ENCODE data around the gene HEXIM1.

The HEXIM1 gene

DNA sequence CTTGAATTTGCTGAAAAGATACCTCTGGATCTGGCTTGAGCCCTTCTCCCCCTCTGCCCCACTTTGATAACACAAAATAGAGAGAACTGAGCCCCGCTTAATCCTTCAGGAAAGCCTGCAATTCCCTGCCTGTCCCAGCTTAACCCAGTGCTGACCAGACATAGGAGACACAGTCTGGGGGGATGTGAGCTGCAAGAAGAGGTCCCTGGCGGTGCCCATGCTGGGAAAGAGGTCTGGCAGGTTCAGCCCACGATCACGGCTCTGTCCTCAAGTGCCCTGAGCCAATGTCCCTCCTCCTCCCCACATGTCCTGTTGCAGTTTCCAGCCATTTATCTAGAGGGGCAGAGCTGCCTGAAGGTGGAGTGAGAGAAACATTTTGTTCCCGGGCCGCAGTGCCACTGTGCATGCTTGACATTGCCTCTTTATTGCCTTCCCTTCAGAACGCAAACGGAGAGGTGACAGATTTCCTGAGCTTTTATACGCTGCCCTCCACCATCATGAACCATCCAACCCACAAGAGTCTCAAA lies 44.9 kb upstream of the HEXIM1 start:
- in situ Hi-C loops (cut with HindIII; ENCODE audit: low sequenced_read_pairs) = no loop called here
- no peak overlapping the region for H3K4me3 ChIP-seq (ENCODE audit: low read depth, low read length)
- DNase-seq (ENCODE audit: low read depth, low spot score) = no peak
- TF ChIP-seq, protein P1, sequence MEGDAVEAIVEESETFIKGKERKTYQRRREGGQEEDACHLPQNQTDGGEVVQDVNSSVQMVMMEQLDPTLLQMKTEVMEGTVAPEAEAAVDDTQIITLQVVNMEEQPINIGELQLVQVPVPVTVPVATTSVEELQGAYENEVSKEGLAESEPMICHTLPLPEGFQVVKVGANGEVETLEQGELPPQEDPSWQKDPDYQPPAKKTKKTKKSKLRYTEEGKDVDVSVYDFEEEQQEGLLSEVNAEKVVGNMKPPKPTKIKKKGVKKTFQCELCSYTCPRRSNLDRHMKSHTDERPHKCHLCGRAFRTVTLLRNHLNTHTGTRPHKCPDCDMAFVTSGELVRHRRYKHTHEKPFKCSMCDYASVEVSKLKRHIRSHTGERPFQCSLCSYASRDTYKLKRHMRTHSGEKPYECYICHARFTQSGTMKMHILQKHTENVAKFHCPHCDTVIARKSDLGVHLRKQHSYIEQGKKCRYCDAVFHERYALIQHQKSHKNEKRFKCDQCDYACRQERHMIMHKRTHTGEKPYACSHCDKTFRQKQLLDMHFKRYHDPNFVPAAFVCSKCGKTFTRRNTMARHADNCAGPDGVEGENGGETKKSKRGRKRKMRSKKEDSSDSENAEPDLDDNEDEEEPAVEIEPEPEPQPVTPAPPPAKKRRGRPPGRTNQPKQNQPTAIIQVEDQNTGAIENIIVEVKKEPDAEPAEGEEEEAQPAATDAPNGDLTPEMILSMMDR (IDR thresholded peaks at IDR 0.05; ENCODE audit: low read depth, low read length) = no peak

DNA sequence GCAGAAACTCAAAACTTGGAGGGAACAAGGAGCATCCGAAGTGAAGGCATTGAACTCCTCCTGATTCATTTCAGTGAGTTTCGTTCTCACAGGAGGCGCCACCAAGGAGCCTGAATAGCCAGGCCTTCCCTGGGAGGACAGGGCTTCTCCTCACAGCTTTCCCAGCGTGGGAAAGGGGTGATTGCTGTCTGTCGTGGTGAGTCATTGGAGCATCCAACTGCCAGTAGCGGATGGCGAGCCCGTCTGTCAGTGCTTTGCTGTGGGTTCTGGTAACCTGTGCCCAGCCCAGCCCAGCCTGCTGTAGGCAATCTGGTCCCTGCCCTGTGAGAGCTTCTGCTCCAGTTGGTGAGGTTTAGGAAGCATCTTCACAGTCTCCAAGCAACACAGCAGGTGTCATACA lies 44.2 kb upstream of the HEXIM1 start:
- TF ChIP-seq, protein P1 (IDR thresholded peaks at IDR 0.05; ENCODE audit: low read depth, low read length) = no peak
- H3K4me3 ChIP-seq (ENCODE audit: low read depth, low read length) = no peak overlapping the region
- in situ Hi-C loops (cut with HindIII; ENCODE audit: low sequenced_read_pairs) = no loop called here
- DNase-seq (ENCODE audit: low read depth, low spot score) = no peak

DNA sequence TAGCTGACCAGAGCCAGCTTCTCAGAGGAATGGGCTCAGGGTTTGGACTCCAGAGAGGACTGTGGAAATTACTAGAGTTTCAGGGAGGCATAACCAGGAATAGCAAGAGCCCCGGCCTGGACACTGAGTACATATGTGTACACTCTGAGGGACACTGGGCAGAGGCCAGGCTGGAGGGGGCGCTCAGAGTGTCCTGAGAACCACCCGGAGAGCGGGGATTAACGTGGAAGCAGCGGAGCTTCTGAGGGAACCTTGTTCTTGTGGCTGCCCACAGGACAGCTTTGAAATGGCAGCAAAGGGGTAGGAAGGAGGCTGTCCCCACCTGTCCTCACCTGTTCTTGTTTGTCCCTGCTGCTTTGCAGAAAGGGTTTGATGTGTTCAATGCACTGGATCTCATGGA lies 43.8 kb upstream of the HEXIM1 start:
- TF ChIP-seq, protein P1 (IDR thresholded peaks at IDR 0.05; ENCODE audit: low read depth, low read length) = no peak
- in situ Hi-C loops (cut with HindIII; ENCODE audit: low sequenced_read_pairs) = no loop called here

DNA sequence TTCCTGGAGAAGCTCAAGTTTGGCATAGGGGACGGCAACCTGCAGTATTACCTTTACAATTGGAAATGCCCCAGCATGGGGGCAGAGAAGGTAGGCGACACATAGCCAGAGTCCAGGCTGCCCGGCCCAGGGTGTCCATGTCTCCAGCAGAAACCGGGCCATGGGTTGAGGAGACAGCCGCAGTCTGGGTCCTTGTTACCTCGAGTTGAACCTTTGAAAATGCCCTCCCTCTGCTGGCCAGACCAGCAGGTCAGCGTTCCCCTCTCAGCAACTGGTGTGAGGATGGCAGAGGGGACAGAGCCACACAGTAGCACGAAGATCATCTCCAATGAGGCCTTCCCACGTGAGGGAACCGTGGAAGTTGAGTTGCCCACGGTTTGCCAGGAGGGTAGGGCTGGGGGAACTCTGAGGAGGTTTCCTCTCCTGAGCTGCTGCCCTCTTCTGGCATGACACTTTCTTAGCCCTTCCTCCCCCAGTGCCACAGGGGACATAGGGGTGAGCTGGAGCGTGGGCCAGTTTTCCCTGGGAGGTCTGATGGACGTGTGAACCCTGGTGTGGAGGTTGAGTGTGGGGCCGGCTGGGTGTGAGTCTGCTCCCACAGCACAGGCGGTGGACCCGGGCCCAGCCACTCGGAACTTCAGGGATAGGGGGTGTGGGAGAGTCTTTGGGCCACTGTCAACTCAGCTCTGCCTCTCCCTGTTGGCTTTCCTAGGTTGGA lies 43.2 kb upstream of the HEXIM1 start:
- TF ChIP-seq, protein P1 (IDR thresholded peaks at IDR 0.05; ENCODE audit: low read depth, low read length) = no peak
- DNase-seq (ENCODE audit: low read depth, low spot score) = no peak
- in situ Hi-C loops (cut with HindIII; ENCODE audit: low sequenced_read_pairs) = no loop called here
- H3K4me3 ChIP-seq (ENCODE audit: low read depth, low read length) = no peak overlapping the region

More for the DNA sequence above, 43.8 kb upstream of the HEXIM1 start:
- H3K4me3 ChIP-seq (ENCODE audit: low read depth, low read length) = no peak overlapping the region
- no peak for DNase-seq (ENCODE audit: low read depth, low spot score)

DNA sequence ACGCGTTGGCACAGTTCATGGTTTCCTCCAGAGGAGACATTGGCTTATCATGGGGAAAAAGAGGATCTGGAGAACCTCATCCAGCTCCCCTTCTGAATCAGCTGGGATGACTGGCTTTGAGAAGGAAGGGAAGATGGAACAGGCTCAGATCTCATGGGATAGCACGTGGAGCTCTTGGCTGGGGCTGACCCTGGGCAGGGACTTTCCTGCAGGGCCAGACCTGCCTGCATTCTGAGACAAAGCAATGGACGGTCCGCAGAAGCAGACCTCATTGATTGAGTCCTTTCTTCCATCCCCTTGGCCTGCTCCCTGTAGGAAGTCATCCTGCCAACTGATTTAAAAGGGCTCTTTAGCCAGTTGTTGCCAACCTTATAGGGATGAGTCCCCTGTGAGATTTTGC lies 42.2 kb upstream of the HEXIM1 start:
- DNase-seq (ENCODE audit: low read depth, low spot score) = no peak
- in situ Hi-C loops (cut with HindIII; ENCODE audit: low sequenced_read_pairs) = no loop called here
- TF ChIP-seq, protein P1 (IDR thresholded peaks at IDR 0.05; ENCODE audit: low read depth, low read length) = no peak
- H3K4me3 ChIP-seq (ENCODE audit: low read depth, low read length) = no peak overlapping the region

DNA sequence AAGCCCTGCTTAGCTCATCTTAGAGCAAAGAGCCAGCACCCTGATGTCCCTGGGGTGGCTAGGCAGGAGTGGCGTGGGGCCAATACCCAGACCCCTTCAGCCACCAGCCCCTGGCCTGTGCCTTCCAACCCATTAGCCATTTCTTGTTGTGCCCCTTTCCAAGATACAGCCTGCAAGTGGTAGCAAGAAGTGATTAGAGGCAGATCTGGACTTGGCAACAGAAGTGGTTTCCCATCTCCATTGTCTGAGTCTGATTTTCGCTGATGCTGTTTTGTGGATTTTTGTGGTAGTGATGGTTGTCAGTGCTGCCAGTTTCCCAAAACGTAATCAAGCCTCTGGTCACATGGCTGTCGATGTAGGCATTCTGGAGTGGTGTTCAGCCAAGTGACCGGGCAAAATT lies 41.7 kb upstream of the HEXIM1 start:
- no peak for DNase-seq (ENCODE audit: low read depth, low spot score)
- TF ChIP-seq, protein P1 (IDR thresholded peaks at IDR 0.05; ENCODE audit: low read depth, low read length) = no peak
- in situ Hi-C loops (cut with HindIII; ENCODE audit: low sequenced_read_pairs) = no loop called here
- H3K4me3 ChIP-seq (ENCODE audit: low read depth, low read length) = no peak overlapping the region

All from astrocyte of the spinal cord (primary cell).